ENCODE data around the gene ZFP91. TPM values are rescaled to one million over a fixed set of nuclear protein-coding genes. Genes with fewer than 3 reads are reported as not detected.

Gene ZFP91
- total and polyA plus RNA-seq, 2 experiments from 2014 or later, result 10.2 to 30.0 TPM

GRCh38 chr11:58656348-58656747, 77.5 kb downstream of the ZFP91 start (continued):
- no peak for TF ChIP-seq STAT1 (IDR thresholded peaks at IDR 0.05; ENCODE audit: unreplicated experiment)
- TF ChIP-seq, protein P1, sequence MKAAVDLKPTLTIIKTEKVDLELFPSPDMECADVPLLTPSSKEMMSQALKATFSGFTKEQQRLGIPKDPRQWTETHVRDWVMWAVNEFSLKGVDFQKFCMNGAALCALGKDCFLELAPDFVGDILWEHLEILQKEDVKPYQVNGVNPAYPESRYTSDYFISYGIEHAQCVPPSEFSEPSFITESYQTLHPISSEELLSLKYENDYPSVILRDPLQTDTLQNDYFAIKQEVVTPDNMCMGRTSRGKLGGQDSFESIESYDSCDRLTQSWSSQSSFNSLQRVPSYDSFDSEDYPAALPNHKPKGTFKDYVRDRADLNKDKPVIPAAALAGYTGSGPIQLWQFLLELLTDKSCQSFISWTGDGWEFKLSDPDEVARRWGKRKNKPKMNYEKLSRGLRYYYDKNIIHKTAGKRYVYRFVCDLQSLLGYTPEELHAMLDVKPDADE (IDR thresholded peaks at IDR 0.05), result no peak
- no peak for TF ChIP-seq EZH2phosphoT487 (IDR thresholded peaks at IDR 0.05; ENCODE audit: unreplicated experiment)
- no peak for TF ChIP-seq POLR2AphosphoS5 (IDR thresholded peaks at IDR 0.05; ENCODE audit: low read depth)
- no peak for TF ChIP-seq REST (IDR thresholded peaks at IDR 0.05; ENCODE audit: unreplicated experiment)

GRCh38 chr11:58658623-58659022, 79.8 kb downstream of the ZFP91 start:
- Histone ChIP-seq H4K20me1 (replicated peaks; ENCODE audit: insufficient read depth) (no peaks in the 10 kb centered on the region), H3K9me2 (ENCODE audit: insufficient read depth) (no peaks in the 10 kb centered on the region), H3K4me3 (no peak overlapping the region), H3F3A (replicated peaks; ENCODE audit: low read depth) (no peaks in the 10 kb centered on the region), H3K27ac (ENCODE audit: low read depth) (no peak overlapping the region), H3K27me3 (ENCODE audit: insufficient read depth) (no peaks in the 10 kb centered on the region), H3K79me2 (replicated peaks; ENCODE audit: insufficient read depth) (no peaks in the 10 kb centered on the region), H3K4me2 (no peak overlapping the region), H3K36me3 (ENCODE audit: insufficient read depth) (no peaks in the 10 kb centered on the region), H3K4me1 (ENCODE audit: insufficient read depth) (no peaks in the 10 kb centered on the region), H2AFZ (no peak overlapping the region)
- no peaks in the 10 kb centered on the region for H3K9me3 Mint-ChIP-seq
- no peaks in the 10 kb centered on the region for H3K4me1 Mint-ChIP-seq
- no peak overlapping the region for H3K4me3 Mint-ChIP-seq
- no peaks in the 10 kb centered on the region for H3K27me3 Mint-ChIP-seq (ENCODE audit: insufficient read depth, low read depth, poor library complexity)
- no peak overlapping the region for H3K27ac Mint-ChIP-seq
- no peak for DNase-seq (ENCODE audit: low spot score)
- no peaks in the 10 kb centered on the region for H3K36me3 Mint-ChIP-seq (ENCODE audit: low read depth)
- no peak for ATAC-seq
- TF ChIP-seq NANOG (IDR thresholded peaks at IDR 0.05; ENCODE audit: borderline replicate concordance) (no peak), JUNB (IDR thresholded peaks at IDR 0.05; ENCODE audit: unreplicated experiment) (no peak), CTCF (conservative IDR thresholded peaks at IDR 0.05; ENCODE audit: low read depth in 2 of 2) (no peak), ZNF331 (CRISPR knock-in tag; IDR thresholded peaks at IDR 0.05; ENCODE audit: low read depth) (no peak), EZH2 (IDR thresholded peaks at IDR 0.05; ENCODE audit: low read depth, unreplicated experiment) (no peak), POLR2AphosphoS5 (IDR thresholded peaks at IDR 0.05; ENCODE audit: low read depth) (no peak), CREB1 (CRISPR knock-in tag; IDR thresholded peaks at IDR 0.05; ENCODE audit: low read depth) (no peak), STAT1 (IDR thresholded peaks at IDR 0.05; ENCODE audit: unreplicated experiment) (no peak), ZNF114 (CRISPR knock-in tag; IDR thresholded peaks at IDR 0.05) (no peak), EZH2phosphoT487 (IDR thresholded peaks at IDR 0.05; ENCODE audit: unreplicated experiment) (no peak)
- TF ChIP-seq, protein P2, sequence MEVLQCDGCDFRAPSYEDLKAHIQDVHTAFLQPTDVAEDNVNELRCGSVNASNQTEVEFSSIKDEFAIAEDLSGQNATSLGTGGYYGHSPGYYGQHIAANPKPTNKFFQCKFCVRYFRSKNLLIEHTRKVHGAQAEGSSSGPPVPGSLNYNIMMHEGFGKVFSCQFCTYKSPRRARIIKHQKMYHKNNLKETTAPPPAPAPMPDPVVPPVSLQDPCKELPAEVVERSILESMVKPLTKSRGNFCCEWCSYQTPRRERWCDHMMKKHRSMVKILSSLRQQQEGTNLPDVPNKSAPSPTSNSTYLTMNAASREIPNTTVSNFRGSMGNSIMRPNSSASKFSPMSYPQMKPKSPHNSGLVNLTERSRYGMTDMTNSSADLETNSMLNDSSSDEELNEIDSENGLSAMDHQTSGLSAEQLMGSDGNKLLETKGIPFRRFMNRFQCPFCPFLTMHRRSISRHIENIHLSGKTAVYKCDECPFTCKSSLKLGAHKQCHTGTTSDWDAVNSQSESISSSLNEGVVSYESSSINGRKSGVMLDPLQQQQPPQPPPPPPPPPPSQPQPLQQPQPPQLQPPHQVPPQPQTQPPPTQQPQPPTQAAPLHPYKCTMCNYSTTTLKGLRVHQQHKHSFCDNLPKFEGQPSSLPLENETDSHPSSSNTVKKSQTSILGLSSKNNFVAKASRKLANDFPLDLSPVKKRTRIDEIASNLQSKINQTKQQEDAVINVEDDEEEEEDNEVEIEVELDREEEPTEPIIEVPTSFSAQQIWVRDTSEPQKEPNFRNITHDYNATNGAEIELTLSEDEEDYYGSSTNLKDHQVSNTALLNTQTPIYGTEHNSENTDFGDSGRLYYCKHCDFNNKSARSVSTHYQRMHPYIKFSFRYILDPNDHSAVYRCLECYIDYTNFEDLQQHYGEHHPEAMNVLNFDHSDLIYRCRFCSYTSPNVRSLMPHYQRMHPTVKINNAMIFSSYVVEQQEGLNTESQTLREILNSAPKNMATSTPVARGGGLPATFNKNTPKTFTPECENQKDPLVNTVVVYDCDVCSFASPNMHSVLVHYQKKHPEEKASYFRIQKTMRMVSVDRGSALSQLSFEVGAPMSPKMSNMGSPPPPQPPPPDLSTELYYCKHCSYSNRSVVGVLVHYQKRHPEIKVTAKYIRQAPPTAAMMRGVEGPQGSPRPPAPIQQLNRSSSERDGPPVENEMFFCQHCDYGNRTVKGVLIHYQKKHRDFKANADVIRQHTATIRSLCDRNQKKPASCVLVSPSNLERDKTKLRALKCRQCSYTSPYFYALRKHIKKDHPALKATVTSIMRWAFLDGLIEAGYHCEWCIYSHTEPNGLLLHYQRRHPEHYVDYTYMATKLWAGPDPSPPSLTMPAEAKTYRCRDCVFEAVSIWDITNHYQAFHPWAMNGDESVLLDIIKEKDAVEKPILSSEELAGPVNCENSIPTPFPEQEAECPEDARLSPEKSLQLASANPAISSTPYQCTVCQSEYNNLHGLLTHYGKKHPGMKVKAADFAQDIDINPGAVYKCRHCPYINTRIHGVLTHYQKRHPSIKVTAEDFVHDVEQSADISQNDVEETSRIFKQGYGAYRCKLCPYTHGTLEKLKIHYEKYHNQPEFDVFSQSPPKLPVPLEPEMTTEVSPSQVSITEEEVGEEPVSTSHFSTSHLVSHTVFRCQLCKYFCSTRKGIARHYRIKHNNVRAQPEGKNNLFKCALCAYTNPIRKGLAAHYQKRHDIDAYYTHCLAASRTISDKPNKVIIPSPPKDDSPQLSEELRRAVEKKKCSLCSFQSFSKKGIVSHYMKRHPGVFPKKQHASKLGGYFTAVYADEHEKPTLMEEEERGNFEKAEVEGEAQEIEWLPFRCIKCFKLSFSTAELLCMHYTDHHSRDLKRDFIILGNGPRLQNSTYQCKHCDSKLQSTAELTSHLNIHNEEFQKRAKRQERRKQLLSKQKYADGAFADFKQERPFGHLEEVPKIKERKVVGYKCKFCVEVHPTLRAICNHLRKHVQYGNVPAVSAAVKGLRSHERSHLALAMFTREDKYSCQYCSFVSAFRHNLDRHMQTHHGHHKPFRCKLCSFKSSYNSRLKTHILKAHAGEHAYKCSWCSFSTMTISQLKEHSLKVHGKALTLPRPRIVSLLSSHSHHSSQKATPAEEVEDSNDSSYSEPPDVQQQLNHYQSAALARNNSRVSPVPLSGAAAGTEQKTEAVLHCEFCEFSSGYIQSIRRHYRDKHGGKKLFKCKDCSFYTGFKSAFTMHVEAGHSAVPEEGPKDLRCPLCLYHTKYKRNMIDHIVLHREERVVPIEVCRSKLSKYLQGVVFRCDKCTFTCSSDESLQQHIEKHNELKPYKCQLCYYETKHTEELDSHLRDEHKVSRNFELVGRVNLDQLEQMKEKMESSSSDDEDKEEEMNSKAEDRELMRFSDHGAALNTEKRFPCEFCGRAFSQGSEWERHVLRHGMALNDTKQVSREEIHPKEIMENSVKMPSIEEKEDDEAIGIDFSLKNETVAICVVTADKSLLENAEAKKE (CRISPR knock-in tag; IDR thresholded peaks at IDR 0.05), result no peak
